Cerebellar cortex (tissue), 1 donor: ENCODE results near the gene PALD1.
A peak's percentile ranks its signal among the peaks of the same experiment; 100 is the strongest.

Source experiments
- DNase-seq: peaks from one replicate; pipeline ENCODE4 v3.0.0-alpha.2; 2015; ENCODE audit warnings: low spot score

Gene PALD1

DNA sequence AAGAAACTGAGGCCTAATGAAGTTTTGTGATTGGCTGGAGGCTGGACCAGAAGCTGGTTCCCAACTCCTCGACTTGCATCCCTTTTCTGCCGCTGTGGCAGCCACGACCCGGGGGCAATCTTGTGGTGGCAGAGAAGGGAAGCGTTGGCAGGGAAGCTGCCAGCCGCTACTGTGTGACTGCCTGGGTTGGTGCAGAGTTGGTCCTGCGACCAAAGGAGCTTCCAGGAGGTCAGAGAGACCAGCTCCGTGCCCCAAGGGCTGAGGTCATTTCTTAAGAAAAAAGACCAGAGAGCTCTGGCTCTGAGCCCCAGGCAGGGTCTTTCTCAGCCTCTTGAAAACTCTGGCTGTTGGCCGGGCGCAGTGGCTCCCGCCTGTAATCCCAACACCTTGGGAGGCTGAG, 76.8 kb downstream of the PALD1 start:
- DNase-seq = no peak

DNA sequence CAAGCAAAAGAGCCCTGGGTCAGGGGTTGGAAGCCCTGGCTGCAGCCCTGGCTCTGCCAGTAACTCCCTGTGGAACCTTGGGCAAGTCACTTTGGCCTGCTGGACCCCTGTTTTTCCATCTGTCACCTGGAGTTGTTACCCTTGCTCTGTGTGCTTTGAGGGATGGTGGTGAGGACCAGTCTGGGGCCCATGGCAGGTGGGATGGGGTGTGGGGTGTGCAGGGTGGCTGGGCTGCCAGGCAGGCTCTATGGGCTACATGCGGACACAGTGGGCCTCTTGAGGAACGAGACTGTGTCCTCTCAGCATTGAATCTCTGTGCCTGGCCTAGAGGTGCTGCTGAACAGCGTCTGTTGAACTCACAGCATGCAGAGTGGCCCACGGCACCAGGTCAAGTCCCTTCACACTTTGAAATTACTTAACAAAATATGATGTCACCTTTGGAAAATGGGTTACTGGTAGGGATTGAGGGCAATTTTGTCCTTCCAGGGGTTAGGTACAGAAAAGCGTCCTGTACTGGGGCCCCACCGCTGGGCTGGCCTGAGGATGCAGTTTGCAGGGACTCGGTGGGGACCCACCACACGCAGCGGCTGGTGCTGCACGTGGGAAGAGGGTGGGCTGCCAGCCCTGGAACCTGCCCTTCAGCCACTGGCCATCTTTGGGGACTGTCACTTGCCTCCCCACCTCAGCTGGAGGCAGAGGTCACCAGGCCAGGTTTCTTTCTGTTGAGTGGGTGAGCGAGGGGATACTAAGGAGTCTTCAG, 78.7 kb downstream of the PALD1 start:
- no peak for DNase-seq

DNA sequence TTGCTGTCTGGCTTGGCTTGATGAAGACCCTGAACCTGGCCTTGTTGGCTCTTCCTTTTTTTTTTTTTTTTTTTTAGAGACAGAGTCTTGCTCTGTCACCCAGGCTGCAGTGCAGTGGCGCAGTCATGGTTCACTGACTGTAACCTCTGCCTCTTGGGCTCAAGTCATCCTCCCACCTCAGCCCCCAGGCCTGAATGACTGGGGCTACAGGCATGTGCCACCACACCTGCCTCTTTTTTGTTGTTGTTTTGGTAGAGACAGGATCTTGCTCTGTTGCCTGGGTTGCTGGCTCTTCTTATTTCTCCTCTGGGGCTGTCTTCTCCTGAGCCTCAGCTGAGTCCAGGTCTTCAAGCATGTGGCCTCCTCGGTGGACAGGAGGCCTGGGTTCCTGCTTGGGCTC, 79.3 kb downstream of the PALD1 start:
- no peak for DNase-seq

DNA sequence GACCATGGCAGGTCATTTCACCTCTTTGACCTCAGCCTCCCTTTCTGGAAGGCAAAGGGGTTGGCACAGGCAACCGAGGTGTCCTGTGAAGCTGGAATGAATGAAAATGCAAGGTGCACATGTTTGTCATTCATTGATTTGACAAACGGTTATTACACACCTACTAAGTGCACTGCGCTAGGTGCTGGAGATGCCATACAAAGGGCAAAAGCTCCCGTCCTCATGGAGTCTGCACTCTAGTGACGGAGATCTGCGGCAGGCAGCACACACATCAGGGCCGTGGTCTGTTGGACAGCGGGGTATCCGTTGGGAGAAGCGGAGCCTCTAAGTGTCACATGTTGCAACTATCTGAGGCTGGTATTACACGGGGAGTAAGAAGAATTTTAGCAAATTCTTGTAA, 79.7 kb downstream of the PALD1 start:
- DNase-seq = no peak

DNA sequence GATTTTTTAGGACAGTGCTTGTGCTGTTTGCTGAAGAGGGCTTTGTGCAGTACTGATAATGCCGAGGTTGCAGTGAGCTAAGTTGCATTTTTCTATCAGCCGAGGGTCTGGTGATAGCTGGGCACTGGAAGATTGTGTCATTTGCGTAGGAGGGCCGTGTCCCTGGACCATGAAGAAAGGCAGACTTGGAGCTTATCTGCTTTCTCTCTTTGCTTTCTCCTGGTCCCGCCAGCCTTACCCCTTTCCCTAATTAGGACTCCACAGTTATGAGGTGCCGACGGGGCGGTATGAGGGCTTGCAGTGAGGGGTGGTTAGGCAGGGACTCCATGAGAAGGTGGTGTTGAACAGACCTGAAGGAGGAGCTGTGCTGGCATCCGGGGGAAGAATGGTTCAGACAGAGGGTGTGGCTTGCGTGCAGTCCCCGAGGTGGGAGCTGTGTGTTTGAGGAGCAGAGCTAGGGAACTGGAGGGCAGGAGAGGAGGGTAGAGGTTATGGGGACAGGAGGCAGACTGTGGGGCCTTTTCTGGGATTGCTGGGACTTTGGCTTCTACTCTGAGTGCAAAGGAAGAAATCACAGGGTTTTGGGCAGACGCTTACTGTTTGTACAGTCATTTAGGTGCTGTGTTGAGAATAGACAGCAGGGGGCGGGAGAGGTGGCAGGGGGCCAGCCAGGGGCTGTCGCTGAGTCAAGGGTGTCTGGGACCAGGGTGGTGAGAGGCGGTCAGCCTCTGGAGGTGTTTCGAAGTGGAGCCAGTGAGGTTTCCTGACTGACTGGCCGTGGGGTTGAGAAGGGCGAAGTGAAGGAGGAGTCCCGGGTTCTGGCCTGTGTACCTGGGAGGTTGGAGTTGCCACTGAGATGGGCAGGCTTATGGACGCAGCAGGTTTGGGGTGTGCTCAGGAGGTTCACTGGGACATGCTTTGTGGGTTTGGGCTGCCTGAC, 80.6 kb downstream of the PALD1 start:
- peak; percentile 36 for DNase-seq

DNA sequence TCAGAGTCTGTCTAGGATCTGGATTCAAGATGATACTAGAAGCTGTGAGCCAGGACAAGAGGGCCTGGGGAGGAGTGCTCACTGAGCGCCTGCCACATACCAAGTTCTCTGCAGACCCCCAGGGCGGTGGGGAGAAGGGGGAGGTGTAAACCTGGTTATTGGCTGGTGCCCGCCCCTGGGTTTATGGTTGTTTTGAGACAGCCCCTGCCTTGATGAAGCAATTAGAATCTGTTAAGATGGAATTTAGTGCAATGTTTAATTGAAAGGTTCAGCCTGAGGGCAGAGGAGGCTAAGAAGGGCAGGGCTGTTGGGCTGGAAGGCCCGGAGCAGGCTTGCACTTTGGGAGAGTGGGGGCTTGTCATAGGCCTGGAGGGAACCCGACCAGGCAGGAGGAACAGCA, 81.3 kb downstream of the PALD1 start:
- no peak for DNase-seq

GRCh38 chr10:70560511-70560941, 82.0 kb downstream of the PALD1 start:
- no peak for DNase-seq

DNA sequence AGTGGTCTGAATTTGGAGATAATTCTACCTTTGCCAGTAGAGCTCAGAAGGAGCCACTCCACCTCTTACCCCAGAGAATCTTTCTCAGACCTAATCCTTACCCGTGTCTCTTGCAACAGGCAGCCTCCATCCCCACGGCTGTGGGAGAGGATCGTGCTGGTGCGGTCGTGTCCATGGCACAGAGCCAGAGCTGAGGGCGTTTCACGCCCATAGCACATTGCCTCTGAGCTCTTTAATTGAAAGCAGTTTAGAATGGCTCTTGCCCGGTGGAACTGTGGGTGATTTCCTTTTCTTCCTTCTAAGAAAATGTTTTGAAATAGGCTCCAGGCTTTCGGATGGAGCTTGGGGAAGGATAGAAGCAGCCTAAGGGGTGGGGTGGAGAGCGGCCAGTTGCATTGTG, 82.5 kb downstream of the PALD1 start:
- no peak for DNase-seq

DNA sequence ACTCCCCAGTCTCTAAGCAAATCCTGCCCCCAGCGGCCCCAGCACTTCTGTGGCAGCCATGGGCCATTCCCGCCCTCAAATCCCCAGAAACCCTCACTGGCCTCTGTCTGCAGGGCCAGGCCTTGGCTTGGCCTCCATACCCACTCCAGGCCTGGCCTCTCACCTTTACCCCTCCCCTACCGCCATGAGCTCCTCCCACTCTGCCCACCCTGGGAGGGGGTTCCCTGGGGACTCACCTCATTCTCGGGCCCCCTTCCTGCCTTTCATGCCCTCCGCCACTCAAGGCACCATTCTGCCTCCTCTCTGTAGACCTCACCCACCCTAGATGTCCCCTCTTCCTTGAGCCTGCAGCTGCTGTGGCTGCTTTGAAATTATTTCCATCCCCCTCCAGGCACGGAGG, 83.0 kb downstream of the PALD1 start:
- DNase-seq = no peak

- DNase-seq = no peak
Observed at GRCh38 chr10:70562036-70562755, 83.6 kb downstream of the PALD1 start.

- no peak for DNase-seq
Observed at GRCh38 chr10:70563230-70563629, 84.7 kb downstream of the PALD1 start.

- no peak for DNase-seq
Observed at GRCh38 chr10:70564113-70564725, 85.7 kb downstream of the PALD1 start.

DNA sequence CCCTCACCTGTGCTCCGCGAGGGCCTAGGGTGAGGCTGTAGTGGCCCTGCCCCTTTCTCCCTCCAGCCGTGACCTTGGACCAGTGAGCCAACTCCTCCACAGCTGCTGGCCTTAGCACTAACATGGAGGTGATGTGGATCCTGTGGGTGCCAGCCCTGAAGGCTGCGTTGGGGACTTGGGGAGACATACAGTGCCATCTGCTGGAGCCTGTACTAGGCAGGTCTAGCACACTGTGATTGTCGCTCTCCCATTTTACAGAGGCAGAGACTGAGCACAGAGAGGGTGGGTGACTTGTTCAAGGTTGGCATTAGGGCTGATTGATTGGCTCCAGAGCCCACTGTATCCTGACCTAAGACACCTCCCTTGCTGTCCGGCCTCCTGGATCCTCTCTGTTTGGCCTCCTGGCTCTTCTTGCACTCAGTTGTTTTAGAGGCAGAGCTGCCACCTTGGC, 86.4 kb downstream of the PALD1 start:
- DNase-seq = no peak

DNA sequence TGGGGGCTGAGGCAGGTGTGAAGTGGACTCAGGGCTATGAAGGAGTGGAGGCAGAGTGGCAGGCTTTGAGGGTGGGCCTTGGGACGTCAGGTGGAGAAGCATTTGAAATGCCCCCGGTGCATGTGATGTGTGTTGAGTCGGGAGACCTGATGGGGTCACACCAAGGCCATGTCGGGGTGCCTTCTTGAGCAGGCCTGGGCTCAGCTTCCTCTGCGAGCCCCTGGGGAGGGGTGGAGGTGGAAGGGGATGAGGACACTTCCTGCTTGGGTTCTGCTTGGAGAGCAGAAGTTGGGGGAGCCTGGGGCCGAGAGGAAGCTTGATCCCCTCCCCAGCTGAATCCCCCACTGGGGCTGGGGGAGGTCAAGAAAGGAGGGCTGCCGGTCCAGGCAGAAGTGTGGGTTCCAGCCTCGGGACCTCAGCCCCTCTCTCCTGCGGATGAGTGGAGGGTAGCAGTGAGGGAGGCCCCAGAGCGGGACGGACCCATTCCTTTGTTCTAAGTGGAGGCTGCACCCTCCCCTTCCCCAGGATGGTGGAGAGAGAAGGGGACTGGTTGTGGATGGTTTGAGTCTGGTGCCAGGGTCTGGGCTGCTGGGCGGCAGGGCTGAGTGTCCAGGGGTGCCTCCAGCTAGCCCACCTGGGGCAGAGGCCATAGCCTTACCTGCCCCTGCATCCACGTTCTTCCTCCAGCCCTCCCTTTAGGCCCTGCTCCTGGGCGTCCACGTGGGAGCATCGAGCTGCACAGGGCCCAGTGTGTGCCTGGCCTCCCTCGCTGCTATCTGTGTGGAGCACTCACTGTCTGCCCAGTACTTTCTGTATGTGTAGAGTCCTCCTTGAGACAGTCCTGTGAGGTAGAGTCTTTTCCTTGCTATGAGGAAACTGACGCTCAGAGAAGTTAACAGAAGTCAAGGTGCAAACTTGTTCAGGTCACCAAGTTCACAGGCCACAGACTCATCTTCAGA, 87.3 kb downstream of the PALD1 start:
- DNase-seq = no peak

- DNase-seq = no peak
Observed at GRCh38 chr10:70566515-70567290, 88.1 kb downstream of the PALD1 start.

DNA sequence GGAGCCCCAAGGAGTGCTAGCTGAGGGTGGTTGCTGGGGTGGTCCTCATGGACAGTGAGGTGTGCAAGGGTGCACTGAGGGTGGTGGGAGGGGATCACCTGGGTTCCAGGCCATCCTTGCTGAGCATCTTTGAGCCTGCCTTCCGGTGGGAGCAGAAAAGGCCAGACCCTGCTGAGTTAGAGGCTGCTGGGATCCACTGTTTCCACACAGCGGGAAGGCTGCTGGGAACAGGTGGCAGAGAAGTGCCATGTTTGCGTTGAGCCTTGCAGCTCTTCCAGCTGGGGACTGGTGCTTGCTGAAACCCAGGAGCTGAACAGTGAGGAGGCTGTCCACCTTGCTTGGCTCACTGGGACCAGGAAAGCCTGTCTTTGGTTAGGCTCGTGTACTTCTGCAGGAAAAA, 89.0 kb downstream of the PALD1 start:
- no peak for DNase-seq

GRCh38 chr10:70568113-70568512, 89.5 kb downstream of the PALD1 start:
- DNase-seq = no peak

DNA sequence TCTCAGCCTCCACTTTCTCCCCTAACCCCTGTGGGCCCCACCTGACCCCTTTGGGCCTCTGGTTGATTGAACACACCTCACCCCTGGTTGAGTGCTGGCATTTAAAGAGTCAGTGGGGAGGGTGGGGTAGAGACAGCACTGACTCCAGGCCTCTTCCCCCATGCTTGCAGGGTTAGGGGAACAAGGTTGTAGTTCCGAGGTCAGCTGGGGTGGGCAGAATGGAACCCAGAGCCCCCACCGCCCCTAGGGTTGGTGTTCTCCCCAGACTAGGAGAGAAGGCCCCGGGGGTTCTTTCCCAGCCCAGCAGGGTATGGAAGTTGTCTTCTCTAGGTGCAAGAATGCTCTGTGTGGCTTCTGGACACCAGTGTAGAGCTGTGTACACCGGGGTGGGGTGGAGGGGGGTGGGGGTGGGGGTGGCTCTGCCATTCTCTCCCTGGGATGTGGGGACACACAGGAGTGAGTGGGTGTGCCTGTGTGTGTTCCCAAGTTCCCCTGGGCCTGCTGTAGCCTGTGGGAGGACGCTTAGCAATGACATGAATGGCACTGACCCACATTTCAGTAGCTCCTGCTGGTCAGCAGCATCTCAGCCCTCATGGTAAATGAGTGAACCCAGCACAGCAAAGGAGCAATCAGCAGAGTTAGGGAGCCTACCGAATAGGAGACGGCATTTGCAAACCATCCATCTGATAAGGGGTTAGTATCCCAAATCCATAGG, 90.4 kb downstream of the PALD1 start:
- DNase-seq = peak; percentile 67

GRCh38 chr10:70571236-70571635, 92.7 kb downstream of the PALD1 start:
- DNase-seq = no peak
